GM12801 (cell line): ENCODE measurements around the gene TM6SF1.

ENCODE experiments used
- CTCF ChIP-seq: IDR thresholded peaks from one replicate; pipeline ENCODE4 v1.5.1; 2011; ENCODE audit warnings: control low read depth; ENCODE audit not compliant: insufficient read length; ENCODE audit errors: extremely low read depth

The TM6SF1 gene

GRCh38 chr15:83106994-83107840, at the start of gene TM6SF1:
Gene TM6SF1 (plus strand): TSS chr15:83107645. CDS start chr15:83107681, 36 bp downstream.
- no peak for TF ChIP-seq CTCF

- no peak for TF ChIP-seq CTCF
Observed at GRCh38 chr15:83057696-83058376, 49.6 kb upstream of the TM6SF1 start.

GRCh38 chr15:83061680-83062079, 45.8 kb upstream of the TM6SF1 start:
- no peak for TF ChIP-seq CTCF

GRCh38 chr15:83062768-83063180, 44.7 kb upstream of the TM6SF1 start:
- TF ChIP-seq CTCF: no peak

- no peak for TF ChIP-seq CTCF
Observed at GRCh38 chr15:83063551-83063950, 43.9 kb upstream of the TM6SF1 start.

- TF ChIP-seq CTCF: no peak
Observed at GRCh38 chr15:83064859-83065258, 42.6 kb upstream of the TM6SF1 start.

GRCh38 chr15:83065431-83065830, 42.0 kb upstream of the TM6SF1 start:
- no peak for TF ChIP-seq CTCF
